Cortex of kidney (tissue), 1 donor: Measurements from ENCODE around the gene MYL3.
"Not testable (repeated sequence)": the region's sequence is repeated elsewhere in the genome, so short reads cannot be mapped to it uniquely, and the experiment has no call there.

Experiments used
- DNase-seq: peaks from one replicate; lab custom pipeline; 2025; lab: John Stamatoyannopoulos, UW

MYL3 gene

GRCh38 chr3:46863261-46863782 is at the start of gene MYL3:
Gene MYL3, minus strand, starts transcription at chr3:46863444. Its CDS starts 54 bp downstream, at chr3:46863390.
- DNase-seq = no peak

- DNase-seq = no peak
These were observed 49.7 kb upstream of the MYL3 start for GRCh38 chr3:46912986-46913385.

GRCh38 chr3:46910914-46911313 is 47.7 kb upstream of the MYL3 start:
- DNase-seq = not testable (repeated sequence)

GRCh38 chr3:46910166-46910760 is 47.0 kb upstream of the MYL3 start:
- no peak for DNase-seq

GRCh38 chr3:46909535-46910161 is 46.4 kb upstream of the MYL3 start:
- no peak for DNase-seq

GRCh38 chr3:46908986-46909534 is 45.8 kb upstream of the MYL3 start:
- DNase-seq = no peak

- no peak for DNase-seq
These were observed 45.2 kb upstream of the MYL3 start for GRCh38 chr3:46908294-46908985.

- no peak for DNase-seq
These were observed 44.7 kb upstream of the MYL3 start for GRCh38 chr3:46907960-46908293.

- DNase-seq = no peak
These were observed 44.0 kb upstream of the MYL3 start for GRCh38 chr3:46907271-46907670.

GRCh38 chr3:46906471-46907058 is 43.3 kb upstream of the MYL3 start:
- DNase-seq = no peak

GRCh38 chr3:46905661-46906451 is 42.6 kb upstream of the MYL3 start:
- no peak for DNase-seq

GRCh38 chr3:46905213-46905560 is 41.9 kb upstream of the MYL3 start:
- no peak for DNase-seq

GRCh38 chr3:46904303-46905212 is 41.3 kb upstream of the MYL3 start:
- DNase-seq = no peak

- DNase-seq = no peak
These were observed 40.4 kb upstream of the MYL3 start for GRCh38 chr3:46903341-46904302.

- DNase-seq = no peak
These were observed 39.0 kb upstream of the MYL3 start for GRCh38 chr3:46902188-46902631.

GRCh38 chr3:46901591-46902187 is 38.4 kb upstream of the MYL3 start:
- no peak for DNase-seq

GRCh38 chr3:46901061-46901460 is 37.8 kb upstream of the MYL3 start:
- DNase-seq = no peak

- DNase-seq = no peak
These were observed 37.1 kb upstream of the MYL3 start for GRCh38 chr3:46900356-46900755.

GRCh38 chr3:46900007-46900292 is 36.7 kb upstream of the MYL3 start:
- DNase-seq = no peak
